Upper lobe of left lung (tissue), 4 donors: ENCODE results near the gene PRELID1.

Experiments used
- CTCF ChIP-seq, 6 experiments: fragments of 450-650 bp in 4 of 6; fragments of 200-600 bp in 2 of 6; sonication (generic) in 2 of 6; IDR thresholded peaks; one replicate each; pipeline ENCODE4 v1.5.1; 2016 to 2019; ENCODE audit warnings: antibody characterized with exemption in 6 of 6
- POLR2A ChIP-seq, 4 donors: fragments of 450-650 bp; IDR thresholded peaks; one replicate each; pipeline ENCODE4 v1.5.1; 2016 to 2017; ENCODE audit warnings: antibody characterized with exemption in 4 of 4, mild to moderate bottlenecking in 2 of 4

- TF ChIP-seq CTCF (IDR thresholded peaks at IDR 0.05), result no peak
- no peak for TF ChIP-seq POLR2A (IDR thresholded peaks at IDR 0.05)
These were observed 8.4 kb downstream of the PRELID1 start, which contains the start of gene MXD3 for GRCh38 chr5:177311723-177312648.
